OCI-LY1 (cell line): Measurements from ENCODE around the gene RTTN.

Experiments
- H2AFZ ChIP-seq: fragments of 200-600 bp; sonication (generic), shearing (Covaris generic); 2 replicates; pipeline ENCODE4 v1.6.0; 2014; ENCODE audit warnings: antibody characterized with exemption, mild to moderate bottlenecking, low read length
- H3F3A ChIP-seq: fragments of 200-600 bp; sonication (generic), shearing (Covaris generic); 2 replicates; pipeline ENCODE4 v1.6.0; 2014; ENCODE audit warnings: mild to moderate bottlenecking, antibody characterized with exemption, low read length, moderate library complexity; ENCODE audit not compliant: insufficient read depth
- H3K27ac ChIP-seq: fragments of 200-600 bp; sonication (generic); 2 replicates; pipeline ENCODE4 v1.5.1; 2014; ENCODE audit warnings: low read length, mixed run types, mild to moderate bottlenecking, low read depth; ENCODE audit not compliant: poor library complexity, severe bottlenecking
- H3K27me3 ChIP-seq: fragments of 200-600 bp; sonication (generic); 2 replicates; pipeline ENCODE4 v1.6.0; 2014; ENCODE audit warnings: antibody characterized with exemption, mild to moderate bottlenecking, low read length, moderate library complexity; ENCODE audit not compliant: insufficient read depth
- H3K36me3 ChIP-seq: fragments of 200-600 bp; sonication (generic); 2 replicates; pipeline ENCODE4 v1.6.1; 2014; ENCODE audit warnings: mild to moderate bottlenecking, antibody characterized with exemption, low read length, moderate library complexity, mixed read lengths; ENCODE audit not compliant: insufficient read depth
- H3K4me1 ChIP-seq: fragments of 200-600 bp; sonication (generic); 2 replicates; pipeline ENCODE4 v1.5.1; 2014; ENCODE audit warnings: mild to moderate bottlenecking, low read length, moderate library complexity; ENCODE audit not compliant: insufficient read depth, severe bottlenecking
- H3K4me2 ChIP-seq: fragments of 200-600 bp; sonication (generic), shearing (Covaris generic); 2 replicates; pipeline ENCODE4 v1.6.1; 2014; ENCODE audit warnings: low read length
- H3K4me3 ChIP-seq: fragments of 200-600 bp; sonication (generic); 2 replicates; pipeline ENCODE4 v1.5.1; 2014; ENCODE audit warnings: low read length, low read depth, mild to moderate bottlenecking, mixed read lengths; ENCODE audit not compliant: poor library complexity, severe bottlenecking
- H3K79me2 ChIP-seq: fragments of 200-600 bp; shearing (Covaris generic); 2 replicates; pipeline ENCODE4 v1.6.1; 2016; ENCODE audit warnings: mixed run types, low read length, mixed read lengths; ENCODE audit not compliant: insufficient read depth
- H3K9ac ChIP-seq: fragments of 200-600 bp; sonication (generic), shearing (Covaris generic); 2 replicates; pipeline ENCODE4 v1.6.1; 2014; ENCODE audit warnings: mild to moderate bottlenecking, low read length, mixed read lengths
- H3K9me2 ChIP-seq: fragments of 200-600 bp; sonication (generic), shearing (Covaris generic); 2 replicates; pipeline ENCODE4 v1.6.1; 2014; ENCODE audit warnings: low read depth, mild to moderate bottlenecking, low read length, mixed read lengths
- H3K9me3 ChIP-seq: fragments of 200-600 bp; shearing (Covaris generic); 2 replicates; pipeline ENCODE4 v1.6.1; 2014; ENCODE audit warnings: low read length, mixed read lengths
- H4K20me1 ChIP-seq: fragments of 200-600 bp; sonication (generic), shearing (Covaris generic); 2 replicates; pipeline ENCODE4 v1.6.0; 2016; ENCODE audit warnings: mild to moderate bottlenecking, low read length; ENCODE audit not compliant: insufficient read depth
- EZH2 ChIP-seq: fragments of 200-600 bp; sonication (generic), shearing (Covaris generic); IDR thresholded peaks from 2 replicates; pipeline ENCODE4 v1.8.0; 2017; ENCODE audit warnings: borderline replicate concordance, mixed run types, mild to moderate bottlenecking, antibody characterized with exemption, low read length, moderate library complexity, mixed read lengths
- TF ChIP-seq, protein P1 (sequence below): fragments of 200-600 bp; sonication (generic), shearing (Covaris generic); IDR thresholded peaks from 2 replicates; pipeline ENCODE4 v1.5.1; 2017; ENCODE audit warnings: mild to moderate bottlenecking, antibody characterized with exemption, low read length, moderate library complexity, mixed read lengths

Gene RTTN

DNA sequence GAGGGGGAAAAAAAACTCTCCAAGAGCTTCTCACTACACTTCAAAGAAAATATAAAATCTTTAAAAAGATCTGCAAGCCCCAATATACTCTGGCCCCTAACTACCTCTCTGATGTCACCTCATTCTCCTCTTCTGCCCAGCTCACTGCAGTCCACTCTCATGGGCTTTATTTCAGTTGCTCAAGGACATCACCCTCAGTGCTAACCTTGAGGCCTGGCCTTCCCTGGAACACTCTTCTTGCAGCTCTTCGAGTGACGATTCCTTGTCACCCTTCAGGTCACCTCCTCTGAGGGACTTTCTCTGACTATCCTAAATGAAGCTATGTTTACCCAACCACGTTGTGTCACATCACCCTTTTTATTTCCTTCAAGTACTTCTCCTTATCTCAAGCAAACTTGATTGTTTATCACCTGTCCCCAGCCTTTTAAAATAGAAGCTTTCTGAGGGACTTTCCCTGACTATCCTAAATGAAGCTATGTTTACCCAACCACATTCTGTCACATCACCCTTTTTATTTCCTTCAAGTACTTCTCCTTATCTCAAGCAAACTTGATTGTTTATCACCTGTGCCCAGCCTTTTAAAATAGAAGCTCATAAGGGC is 10.4 kb downstream of the RTTN start:
- Histone ChIP-seq H3K9me3 (no peaks in the 10 kb centered on the region), H3K27me3 (no peaks in the 10 kb centered on the region), H4K20me1 (no peaks in the 10 kb centered on the region), H3F3A (0 out of 2 replicates have a peak, but pooled peaks cover 5% of the 10 kb centered on the region), H3K4me3 (no peak overlapping the region), H3K9me2 (no peaks in the 10 kb centered on the region), H3K27ac (no peak overlapping the region), H3K4me1 (no peaks in the 10 kb centered on the region), H3K36me3 (peaks cover 92% of the 10 kb centered on the region), H3K4me2 (no peak overlapping the region), H2AFZ (no peak overlapping the region), H3K79me2 (no peaks in the 10 kb centered on the region), H3K9ac (no peak overlapping the region)
- TF ChIP-seq, protein P1, sequence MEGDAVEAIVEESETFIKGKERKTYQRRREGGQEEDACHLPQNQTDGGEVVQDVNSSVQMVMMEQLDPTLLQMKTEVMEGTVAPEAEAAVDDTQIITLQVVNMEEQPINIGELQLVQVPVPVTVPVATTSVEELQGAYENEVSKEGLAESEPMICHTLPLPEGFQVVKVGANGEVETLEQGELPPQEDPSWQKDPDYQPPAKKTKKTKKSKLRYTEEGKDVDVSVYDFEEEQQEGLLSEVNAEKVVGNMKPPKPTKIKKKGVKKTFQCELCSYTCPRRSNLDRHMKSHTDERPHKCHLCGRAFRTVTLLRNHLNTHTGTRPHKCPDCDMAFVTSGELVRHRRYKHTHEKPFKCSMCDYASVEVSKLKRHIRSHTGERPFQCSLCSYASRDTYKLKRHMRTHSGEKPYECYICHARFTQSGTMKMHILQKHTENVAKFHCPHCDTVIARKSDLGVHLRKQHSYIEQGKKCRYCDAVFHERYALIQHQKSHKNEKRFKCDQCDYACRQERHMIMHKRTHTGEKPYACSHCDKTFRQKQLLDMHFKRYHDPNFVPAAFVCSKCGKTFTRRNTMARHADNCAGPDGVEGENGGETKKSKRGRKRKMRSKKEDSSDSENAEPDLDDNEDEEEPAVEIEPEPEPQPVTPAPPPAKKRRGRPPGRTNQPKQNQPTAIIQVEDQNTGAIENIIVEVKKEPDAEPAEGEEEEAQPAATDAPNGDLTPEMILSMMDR, result no peak
- no peak for TF ChIP-seq EZH2

DNA sequence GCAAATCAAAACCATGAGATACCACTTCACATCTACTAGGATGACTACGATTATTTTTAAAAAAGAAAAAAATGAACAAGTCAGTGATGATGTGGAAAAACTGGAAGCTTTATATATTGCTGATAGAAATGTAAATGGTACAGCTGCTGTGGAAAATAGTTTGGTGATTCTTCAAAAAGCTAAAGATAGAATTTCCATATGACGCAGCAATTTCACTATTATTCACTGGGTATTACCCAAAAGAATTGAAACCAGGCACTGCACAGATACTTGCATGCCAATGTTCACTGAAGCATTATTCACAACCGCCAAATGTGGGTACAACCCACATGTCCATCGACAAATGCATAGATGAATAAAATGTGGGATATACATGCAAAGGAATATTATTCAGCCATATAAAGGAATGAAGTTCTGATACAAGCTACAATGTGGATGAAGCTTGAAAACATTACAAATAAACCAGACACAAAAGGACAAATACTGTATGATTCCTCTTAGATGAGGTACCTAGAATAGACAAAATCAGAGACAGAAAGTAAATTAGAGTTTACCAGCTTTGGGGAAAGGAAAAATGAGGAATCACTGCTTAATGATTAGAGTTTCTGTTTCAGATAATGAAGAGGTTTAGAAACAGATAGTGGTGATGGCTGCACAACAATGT is 11.1 kb downstream of the RTTN start:
- no peak for TF ChIP-seq EZH2
- TF ChIP-seq, protein P1, result no peak
- H3K9me3 ChIP-seq, result no peaks in the 10 kb centered on the region
- H3K36me3 ChIP-seq, result peaks cover 95% of the 10 kb centered on the region
- no peaks in the 10 kb centered on the region for H4K20me1 ChIP-seq
- no peaks in the 10 kb centered on the region for H3K4me1 ChIP-seq
- H3K79me2 ChIP-seq, result no peaks in the 10 kb centered on the region
- H3K27me3 ChIP-seq, result no peaks in the 10 kb centered on the region
- no peak overlapping the region for H3K9ac ChIP-seq
- H3K4me2 ChIP-seq, result no peak overlapping the region
- no peaks in the 10 kb centered on the region for H3K9me2 ChIP-seq
- H3K4me3 ChIP-seq, result no peak overlapping the region
- no peak overlapping the region for H3K27ac ChIP-seq
- 0 out of 2 replicates have a peak, but pooled peaks cover 5% of the 10 kb centered on the region for H3F3A ChIP-seq
- H2AFZ ChIP-seq, result no peak overlapping the region

DNA sequence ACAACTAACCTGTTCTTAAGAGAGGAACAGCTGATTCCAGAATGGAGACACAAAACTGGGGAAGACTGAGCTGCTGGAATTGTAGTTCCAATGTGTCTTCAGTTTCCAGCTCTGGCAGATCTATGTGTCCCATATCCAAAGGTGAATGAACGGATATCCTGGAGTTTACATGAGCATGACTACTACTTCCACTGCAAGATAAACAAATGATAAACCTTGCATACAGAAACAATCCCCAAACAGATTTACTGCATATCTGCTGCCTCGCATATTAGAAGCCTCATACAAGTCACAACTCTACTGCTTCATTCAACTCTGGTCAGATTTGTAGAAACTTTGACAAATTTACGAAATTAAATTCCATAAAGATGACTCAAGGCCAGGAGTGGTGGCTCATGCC is 15.0 kb downstream of the RTTN start:
- H3K9ac ChIP-seq, result no peak overlapping the region
- no peak overlapping the region for H2AFZ ChIP-seq
- no peaks in the 10 kb centered on the region for H3K4me1 ChIP-seq
- H3K79me2 ChIP-seq, result no peaks in the 10 kb centered on the region
- peaks cover 96% of the 10 kb centered on the region for H3K36me3 ChIP-seq
- TF ChIP-seq EZH2, result no peak
- TF ChIP-seq, protein P1, result no peak
- no peaks in the 10 kb centered on the region for H3K9me3 ChIP-seq
- no peak overlapping the region for H3K27ac ChIP-seq
- no peaks in the 10 kb centered on the region for H3K9me2 ChIP-seq
- H3K4me2 ChIP-seq, result no peak overlapping the region
- no peaks in the 10 kb centered on the region for H3K27me3 ChIP-seq
- no peak overlapping the region for H3K4me3 ChIP-seq
- no peaks in the 10 kb centered on the region for H3F3A ChIP-seq
- no peaks in the 10 kb centered on the region for H4K20me1 ChIP-seq
